ENCODE data around the gene SORBS2.

GRCh38 chr4:185778307-185778706 lies 33.7 kb downstream of the SORBS2 start:
- TF ChIP-seq CTCF (IDR thresholded peaks at IDR 0.05), result no peak
- no peak for TF ChIP-seq EP300 (IDR thresholded peaks at IDR 0.05)
